OCI-LY3 (cell line): ENCODE data around the gene ZIC5.

Source experiments
- EZH2phosphoT487 ChIP-seq: fragments of 200-600 bp; shearing (Covaris generic); IDR thresholded peaks from 2 replicates; pipeline ENCODE4 v1.6.1; 2018; ENCODE audit warnings: antibody characterized with exemption, mixed run types, low read depth
- TF ChIP-seq, protein P1 (sequence below): fragments of 200-600, 300-600 bp; sonication (generic); IDR thresholded peaks from 2 replicates; pipeline ENCODE4 v1.5.1; 2014; ENCODE audit warnings: antibody characterized with exemption, low read length, low read depth

DNA sequence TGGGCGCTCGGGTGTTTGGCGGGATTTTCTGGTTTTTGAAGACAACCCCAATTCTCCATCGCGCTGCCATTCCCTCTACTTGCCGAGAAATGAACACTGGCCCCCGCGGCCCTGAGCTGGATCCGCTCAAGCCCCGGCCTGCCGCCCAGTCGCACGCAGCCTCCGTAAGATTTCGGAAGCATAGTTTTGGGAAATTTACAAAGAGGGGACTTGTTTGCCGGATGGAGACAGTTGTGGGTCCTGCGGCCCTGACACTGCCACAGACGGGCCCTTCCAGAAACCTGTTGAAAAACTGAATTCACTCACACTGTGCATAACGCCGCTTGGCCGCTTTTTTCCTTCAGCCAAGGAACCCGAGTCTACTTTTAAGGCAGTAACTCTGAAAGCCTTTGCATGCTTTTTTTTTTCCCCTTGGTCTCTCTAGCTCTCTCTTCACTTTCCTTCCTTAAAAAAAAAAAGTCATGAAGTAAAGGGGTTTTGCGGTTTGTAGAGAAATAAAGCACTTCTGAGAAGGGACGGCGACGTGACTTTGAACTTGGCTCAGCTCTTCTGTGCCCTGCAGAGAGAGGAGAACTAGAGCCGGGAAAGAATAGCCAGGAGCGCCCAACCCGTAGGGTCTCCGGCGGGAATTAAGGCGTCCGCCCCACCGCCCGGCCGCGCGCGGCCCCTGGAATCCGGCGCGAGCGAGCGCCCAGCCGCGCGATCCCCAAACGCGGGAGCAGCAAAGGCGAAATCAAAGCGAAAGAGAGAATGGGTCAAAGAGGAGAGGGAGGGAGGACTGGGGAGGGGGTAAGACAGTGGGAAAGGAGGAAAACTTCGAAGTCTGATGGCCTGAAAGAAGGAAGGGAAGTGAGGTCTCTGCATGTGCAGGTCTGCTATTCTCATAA is 6.6 kb upstream of the ZIC5 start:
- TF ChIP-seq, protein P1, sequence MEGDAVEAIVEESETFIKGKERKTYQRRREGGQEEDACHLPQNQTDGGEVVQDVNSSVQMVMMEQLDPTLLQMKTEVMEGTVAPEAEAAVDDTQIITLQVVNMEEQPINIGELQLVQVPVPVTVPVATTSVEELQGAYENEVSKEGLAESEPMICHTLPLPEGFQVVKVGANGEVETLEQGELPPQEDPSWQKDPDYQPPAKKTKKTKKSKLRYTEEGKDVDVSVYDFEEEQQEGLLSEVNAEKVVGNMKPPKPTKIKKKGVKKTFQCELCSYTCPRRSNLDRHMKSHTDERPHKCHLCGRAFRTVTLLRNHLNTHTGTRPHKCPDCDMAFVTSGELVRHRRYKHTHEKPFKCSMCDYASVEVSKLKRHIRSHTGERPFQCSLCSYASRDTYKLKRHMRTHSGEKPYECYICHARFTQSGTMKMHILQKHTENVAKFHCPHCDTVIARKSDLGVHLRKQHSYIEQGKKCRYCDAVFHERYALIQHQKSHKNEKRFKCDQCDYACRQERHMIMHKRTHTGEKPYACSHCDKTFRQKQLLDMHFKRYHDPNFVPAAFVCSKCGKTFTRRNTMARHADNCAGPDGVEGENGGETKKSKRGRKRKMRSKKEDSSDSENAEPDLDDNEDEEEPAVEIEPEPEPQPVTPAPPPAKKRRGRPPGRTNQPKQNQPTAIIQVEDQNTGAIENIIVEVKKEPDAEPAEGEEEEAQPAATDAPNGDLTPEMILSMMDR: no peak
- TF ChIP-seq EZH2phosphoT487: no peak
